Nephron progenitor cell (in vitro differentiated cells): Measurements from ENCODE around the gene COLGALT1.

Experiments
- DNase-seq: peaks from one replicate; pipeline ENCODE4 v3.0.0; 2021
- H3K27ac Mint-ChIP-seq: 2 replicates; pipeline ENCODE4 v1.8.0; 2021; ENCODE audit warnings: mild to moderate bottlenecking, moderate library complexity, mixed read lengths
- H3K27me3 Mint-ChIP-seq: 2 replicates; pipeline ENCODE4 v1.8.0; 2021; ENCODE audit warnings: mild to moderate bottlenecking, low read depth, mixed read lengths; ENCODE audit not compliant: poor library complexity
- H3K36me3 Mint-ChIP-seq: 2 replicates; pipeline ENCODE4 v1.8.0; 2021; ENCODE audit warnings: low read depth, mixed read lengths
- H3K4me1 Mint-ChIP-seq: 2 replicates; pipeline ENCODE4 v1.8.0; 2021; ENCODE audit warnings: mixed read lengths
- H3K4me3 Mint-ChIP-seq: 2 replicates; pipeline ENCODE4 v1.8.0; 2021; ENCODE audit warnings: mild to moderate bottlenecking, moderate library complexity, mixed read lengths
- H3K9me3 Mint-ChIP-seq: 2 replicates; pipeline ENCODE4 v1.8.0; 2021; ENCODE audit warnings: mild to moderate bottlenecking, moderate library complexity, mixed read lengths
- TF ChIP-seq, protein P1 (sequence below): fragments of 200-600 bp; sonication (generic); IDR thresholded peaks from 2 replicates; pipeline ENCODE4 v1.5.0; 2021; ENCODE audit warnings: antibody characterized with exemption

Gene COLGALT1

GRCh38 chr19:17542793-17543582, 12.5 kb upstream of the COLGALT1 start:
- Mint-ChIP-seq H3K4me3 (no peak overlapping the region), H3K9me3 (peaks cover 8% of the 10 kb centered on the region), H3K27ac (no peak overlapping the region), H3K36me3 (no peaks in the 10 kb centered on the region), H3K4me1 (peaks cover 34% of the 10 kb centered on the region), H3K27me3 (peaks cover 36% of the 10 kb centered on the region)
- TF ChIP-seq, protein P1, sequence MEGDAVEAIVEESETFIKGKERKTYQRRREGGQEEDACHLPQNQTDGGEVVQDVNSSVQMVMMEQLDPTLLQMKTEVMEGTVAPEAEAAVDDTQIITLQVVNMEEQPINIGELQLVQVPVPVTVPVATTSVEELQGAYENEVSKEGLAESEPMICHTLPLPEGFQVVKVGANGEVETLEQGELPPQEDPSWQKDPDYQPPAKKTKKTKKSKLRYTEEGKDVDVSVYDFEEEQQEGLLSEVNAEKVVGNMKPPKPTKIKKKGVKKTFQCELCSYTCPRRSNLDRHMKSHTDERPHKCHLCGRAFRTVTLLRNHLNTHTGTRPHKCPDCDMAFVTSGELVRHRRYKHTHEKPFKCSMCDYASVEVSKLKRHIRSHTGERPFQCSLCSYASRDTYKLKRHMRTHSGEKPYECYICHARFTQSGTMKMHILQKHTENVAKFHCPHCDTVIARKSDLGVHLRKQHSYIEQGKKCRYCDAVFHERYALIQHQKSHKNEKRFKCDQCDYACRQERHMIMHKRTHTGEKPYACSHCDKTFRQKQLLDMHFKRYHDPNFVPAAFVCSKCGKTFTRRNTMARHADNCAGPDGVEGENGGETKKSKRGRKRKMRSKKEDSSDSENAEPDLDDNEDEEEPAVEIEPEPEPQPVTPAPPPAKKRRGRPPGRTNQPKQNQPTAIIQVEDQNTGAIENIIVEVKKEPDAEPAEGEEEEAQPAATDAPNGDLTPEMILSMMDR, result no peak
- DNase-seq, result no peak

- H3K27ac Mint-ChIP-seq, result no peak overlapping the region
- peaks cover 28% of the 10 kb centered on the region for H3K27me3 Mint-ChIP-seq
- H3K9me3 Mint-ChIP-seq, result peaks cover 15% of the 10 kb centered on the region
- H3K4me3 Mint-ChIP-seq, result no peak overlapping the region
- H3K4me1 Mint-ChIP-seq, result peaks cover 38% of the 10 kb centered on the region
- no peak for DNase-seq
- no peaks in the 10 kb centered on the region for H3K36me3 Mint-ChIP-seq
- TF ChIP-seq, protein P1, result no peak
These were observed 11.5 kb upstream of the COLGALT1 start for GRCh38 chr19:17543986-17544385.

DNA sequence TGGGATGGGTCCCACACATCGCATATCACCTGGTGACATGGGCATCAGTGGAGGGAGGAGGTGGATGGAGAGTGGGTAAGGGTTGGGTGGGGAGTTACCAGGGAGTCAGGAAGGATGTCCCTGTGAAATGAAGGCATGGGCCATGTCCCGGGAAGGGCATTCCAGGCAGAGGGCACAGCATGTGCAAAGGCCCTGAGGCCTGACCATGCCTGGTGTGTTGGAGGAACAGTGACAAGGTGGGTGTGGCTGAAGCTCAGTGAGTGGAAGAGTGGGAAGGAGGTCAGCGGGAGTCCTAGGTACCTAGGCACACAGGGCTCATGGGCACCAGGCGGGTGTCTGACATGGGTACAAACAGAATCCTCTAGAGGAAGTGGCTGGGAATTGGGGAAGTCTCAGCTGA, 11.0 kb upstream of the COLGALT1 start:
- Mint-ChIP-seq H3K27me3 (peaks cover 28% of the 10 kb centered on the region), H3K27ac (no peak overlapping the region), H3K36me3 (no peaks in the 10 kb centered on the region), H3K4me3 (no peak overlapping the region), H3K9me3 (peaks cover 19% of the 10 kb centered on the region), H3K4me1 (peaks cover 38% of the 10 kb centered on the region)
- DNase-seq, result no peak
- TF ChIP-seq, protein P1, result no peak

GRCh38 chr19:17548145-17548544, 7.3 kb upstream of the COLGALT1 start:
- H3K4me1 Mint-ChIP-seq, result peaks cover 31% of the 10 kb centered on the region
- DNase-seq, result no peak
- no peak overlapping the region for H3K4me3 Mint-ChIP-seq
- H3K27ac Mint-ChIP-seq, result no peak overlapping the region
- H3K9me3 Mint-ChIP-seq, result peaks cover 11% of the 10 kb centered on the region
- TF ChIP-seq, protein P1, result no peak
- peaks cover 16% of the 10 kb centered on the region for H3K27me3 Mint-ChIP-seq
- no peaks in the 10 kb centered on the region for H3K36me3 Mint-ChIP-seq

DNA sequence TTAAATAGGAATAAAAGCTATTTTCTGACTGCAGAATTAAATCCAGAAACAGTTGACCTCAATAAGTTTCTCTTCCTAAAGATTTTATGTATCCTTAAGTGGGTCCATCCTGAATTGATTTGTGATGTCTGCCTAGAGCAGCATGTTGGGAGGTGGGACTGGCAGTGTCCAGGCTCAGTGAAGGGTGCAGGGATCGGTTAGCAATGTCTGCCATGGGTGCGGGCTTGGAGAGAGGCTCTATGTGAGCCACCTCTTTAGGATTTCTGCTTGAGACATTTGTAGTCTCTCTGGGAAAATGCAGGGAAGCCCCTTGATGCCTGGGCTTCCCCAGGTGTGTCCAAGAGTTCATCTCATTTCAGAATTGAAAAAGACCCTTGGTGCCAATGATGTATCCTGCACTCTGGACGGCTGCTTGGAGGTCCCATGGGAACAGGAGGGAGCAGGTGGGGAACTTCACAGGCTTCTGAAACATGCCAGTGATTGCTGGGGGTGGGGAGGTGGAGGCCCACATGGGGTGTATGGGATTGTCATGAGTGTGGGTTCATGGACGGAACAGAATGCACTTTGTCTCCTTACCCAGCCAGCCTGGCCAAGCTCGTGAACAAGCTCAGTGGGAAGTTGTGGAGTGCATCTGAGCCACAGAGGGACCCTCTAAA, 6.2 kb upstream of the COLGALT1 start:
- no peak for DNase-seq
- peaks cover 11% of the 10 kb centered on the region for H3K9me3 Mint-ChIP-seq
- TF ChIP-seq, protein P1, result no peak
- no peaks in the 10 kb centered on the region for H3K36me3 Mint-ChIP-seq
- no peak overlapping the region for H3K27ac Mint-ChIP-seq
- peaks cover 9% of the 10 kb centered on the region for H3K27me3 Mint-ChIP-seq
- no peak overlapping the region for H3K4me3 Mint-ChIP-seq
- peaks cover 27% of the 10 kb centered on the region for H3K4me1 Mint-ChIP-seq
